HEK293T (cell line): ENCODE measurements around the gene APP.

ENCODE experiments used
- BHLHE40 ChIP-seq: fragments of 450-650 bp; IDR thresholded peaks from 2 replicates; pipeline ENCODE4 v1.6.1; 2016; ENCODE audit warnings: mild to moderate bottlenecking, moderate library complexity, borderline replicate concordance
- ELF4 ChIP-seq: fragments of 450-650 bp; IDR thresholded peaks from 2 replicates; pipeline ENCODE4 v1.6.1; 2017; ENCODE audit warnings: antibody characterized with exemption
- FOXA1 ChIP-seq: fragments of 450-650 bp; IDR thresholded peaks from 2 replicates; pipeline ENCODE4 v1.6.1; 2016; ENCODE audit warnings: mild to moderate bottlenecking
- FOXK2 ChIP-seq: fragments of 450-650 bp; IDR thresholded peaks from 2 replicates; pipeline ENCODE4 v1.6.1; 2016; ENCODE audit warnings: mild to moderate bottlenecking
- FOXM1 ChIP-seq: fragments of 450-650 bp; IDR thresholded peaks from 2 replicates; pipeline ENCODE4 v1.6.1; 2017; ENCODE audit warnings: mild to moderate bottlenecking, borderline replicate concordance
- HDGF ChIP-seq: fragments of 450-650 bp; IDR thresholded peaks from 2 replicates; pipeline ENCODE4 v1.6.1; 2017; ENCODE audit warnings: antibody characterized with exemption, borderline replicate concordance
- L3MBTL2 ChIP-seq: fragments of 450-650 bp; conservative IDR thresholded peaks from 2 replicates; pipeline ENCODE4 v1.6.1; 2016; ENCODE audit warnings: mild to moderate bottlenecking
- LEF1 ChIP-seq: fragments of 450-650 bp; IDR thresholded peaks from 2 replicates; pipeline ENCODE4 v1.6.1; 2017; ENCODE audit warnings: mild to moderate bottlenecking, borderline replicate concordance
- NFRKB ChIP-seq: fragments of 450-650 bp; IDR thresholded peaks from 2 replicates; pipeline ENCODE4 v1.6.1; 2016; ENCODE audit warnings: mild to moderate bottlenecking, moderate library complexity
- SP1 ChIP-seq: fragments of 450-650 bp; IDR thresholded peaks from 2 replicates; pipeline ENCODE4 v1.6.1; 2017
- SUZ12 ChIP-seq: fragments of 450-650 bp; IDR thresholded peaks from 2 replicates; pipeline ENCODE4 v1.6.1; 2016; ENCODE audit warnings: mild to moderate bottlenecking
- TARDBP ChIP-seq: fragments of 450-650 bp; IDR thresholded peaks from 2 replicates; pipeline ENCODE4 v1.6.1; 2016
- ZNF384 ChIP-seq: fragments of 450-650 bp; IDR thresholded peaks from 2 replicates; pipeline ENCODE4 v1.6.1; 2016
- TF ChIP-seq, protein P1 (sequence below): fragments of 450-650 bp; IDR thresholded peaks from 2 replicates; pipeline ENCODE4 v1.6.1; 2016

DNA sequence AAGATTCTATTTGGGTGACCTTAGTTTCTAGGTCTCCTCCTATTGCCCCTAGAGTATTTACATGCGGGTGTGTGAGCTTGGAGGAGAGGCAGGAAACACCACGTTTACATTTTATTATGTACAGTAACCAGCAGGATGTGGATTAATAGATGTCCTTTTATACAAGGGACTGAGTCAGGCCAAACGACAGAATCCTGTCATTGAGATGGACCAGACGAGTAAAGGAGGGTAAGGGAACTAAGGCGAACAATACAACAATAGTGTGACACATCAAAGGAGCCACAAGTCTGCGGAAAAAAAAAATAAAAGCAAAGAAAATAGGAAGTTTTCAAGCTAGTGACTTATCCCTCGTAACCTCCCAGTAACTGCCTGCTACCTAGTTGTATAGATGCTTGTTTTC lies 284.7 kb downstream of the APP start:
- TF ChIP-seq SUZ12 = no peak
- TF ChIP-seq FOXM1 = no peak
- no peak for TF ChIP-seq L3MBTL2
- no peak for TF ChIP-seq ZNF384
- TF ChIP-seq SP1 = no peak
- no peak for TF ChIP-seq BHLHE40
- TF ChIP-seq FOXA1 = no peak
- no peak for TF ChIP-seq NFRKB
- TF ChIP-seq, protein P1, sequence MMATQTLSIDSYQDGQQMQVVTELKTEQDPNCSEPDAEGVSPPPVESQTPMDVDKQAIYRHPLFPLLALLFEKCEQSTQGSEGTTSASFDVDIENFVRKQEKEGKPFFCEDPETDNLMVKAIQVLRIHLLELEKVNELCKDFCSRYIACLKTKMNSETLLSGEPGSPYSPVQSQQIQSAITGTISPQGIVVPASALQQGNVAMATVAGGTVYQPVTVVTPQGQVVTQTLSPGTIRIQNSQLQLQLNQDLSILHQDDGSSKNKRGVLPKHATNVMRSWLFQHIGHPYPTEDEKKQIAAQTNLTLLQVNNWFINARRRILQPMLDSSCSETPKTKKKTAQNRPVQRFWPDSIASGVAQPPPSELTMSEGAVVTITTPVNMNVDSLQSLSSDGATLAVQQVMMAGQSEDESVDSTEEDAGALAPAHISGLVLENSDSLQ = no peak
- no peak for TF ChIP-seq HDGF
- no peak for TF ChIP-seq FOXK2
- TF ChIP-seq ELF4 = no peak
- no peak for TF ChIP-seq TARDBP
- TF ChIP-seq LEF1 = no peak
